Activated CD4-positive, alpha-beta T cell treated with anti-CD3 and anti-CD28 coated beads, Interleukin-2, Interleukin-6, amounts not matched to agents 100 ng/mL and 50 ng/mL, durations not matched to agents 16 hours and 8 hours (primary cell): ENCODE results near the gene C9orf50.

Experiments used
- DNase-seq: peaks from one replicate; pipeline ENCODE4 v3.0.0-alpha.2; 2020

The C9orf50 gene

DNA sequence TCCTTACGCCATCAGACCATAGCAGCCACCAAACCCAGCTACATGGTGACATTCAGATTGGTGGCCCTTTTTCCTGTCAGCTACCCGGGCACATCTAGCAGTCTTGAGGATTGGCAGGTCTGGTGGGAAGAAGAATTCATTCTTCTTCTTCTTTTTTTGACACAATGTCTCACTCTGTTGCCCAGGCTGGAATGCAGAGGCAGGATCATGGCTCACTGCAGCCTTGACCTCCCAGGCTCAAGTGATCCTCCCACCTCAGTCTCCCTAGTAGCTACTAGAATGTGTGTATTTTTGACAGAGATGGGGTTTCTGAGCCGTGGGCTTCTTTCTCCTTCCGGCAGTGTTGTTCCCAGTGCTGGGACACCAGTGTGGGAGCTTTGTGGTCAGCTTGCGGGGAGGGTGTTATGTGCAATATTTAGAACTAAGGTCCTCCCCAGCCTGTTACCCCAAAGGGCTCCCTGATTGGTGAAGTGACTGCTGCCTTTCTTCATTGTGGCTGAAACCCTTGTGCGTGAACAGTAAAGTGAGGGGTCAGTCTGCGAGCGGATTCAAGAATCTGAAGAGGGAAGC lies 8.4 kb upstream of the C9orf50 start:
- DNase-seq, result no peak

GRCh38 chr9:129628709-129629108 lies 7.8 kb upstream of the C9orf50 start:
- DNase-seq, result no peak

GRCh38 chr9:129627556-129628440 lies 6.9 kb upstream of the C9orf50 start:
- no peak for DNase-seq

GRCh38 chr9:129626625-129627284 lies 5.9 kb upstream of the C9orf50 start:
- peak; percentile 44 for DNase-seq

- peak; percentile 93 for DNase-seq
These were observed 5.3 kb upstream of the C9orf50 start, which contains the start of gene NTMT1 for GRCh38 chr9:129626079-129626624. NTMT1 (plus strand) TSS chr9:129626163; CDS start chr9:129632704, 6,541 bp downstream.

GRCh38 chr9:129624947-129625346 lies 4.0 kb upstream of the C9orf50 start:
- DNase-seq, result peak; percentile 67

DNA sequence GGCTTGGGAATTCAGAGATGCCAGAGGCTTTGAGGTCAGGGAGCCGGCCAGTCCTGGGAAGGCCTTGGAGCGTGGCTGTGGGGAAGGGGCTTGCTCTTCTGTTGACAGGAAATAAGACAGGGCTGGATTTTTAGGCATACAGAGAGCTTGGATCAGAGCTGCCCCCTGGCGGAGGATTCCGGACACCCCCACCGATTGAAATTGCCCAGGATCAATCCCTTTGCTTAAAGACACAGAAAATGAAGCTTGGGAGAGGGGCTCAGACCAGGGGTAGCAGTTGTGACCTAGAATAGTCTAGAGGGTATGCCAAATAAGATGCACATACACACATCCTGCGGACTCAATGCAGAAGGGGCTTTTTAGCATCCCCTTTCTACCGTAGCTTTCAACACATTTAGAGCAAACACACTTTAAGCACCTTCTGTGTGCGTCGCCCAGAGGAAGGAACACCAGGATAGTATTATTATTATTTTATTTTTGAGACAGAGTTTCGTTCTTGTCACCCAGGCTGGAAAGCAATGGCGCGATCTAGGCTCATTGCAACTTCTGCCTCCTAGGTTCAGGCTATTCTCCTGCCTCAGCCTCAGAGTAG lies 3.4 kb upstream of the C9orf50 start:
- DNase-seq, result peak; percentile 81

DNA sequence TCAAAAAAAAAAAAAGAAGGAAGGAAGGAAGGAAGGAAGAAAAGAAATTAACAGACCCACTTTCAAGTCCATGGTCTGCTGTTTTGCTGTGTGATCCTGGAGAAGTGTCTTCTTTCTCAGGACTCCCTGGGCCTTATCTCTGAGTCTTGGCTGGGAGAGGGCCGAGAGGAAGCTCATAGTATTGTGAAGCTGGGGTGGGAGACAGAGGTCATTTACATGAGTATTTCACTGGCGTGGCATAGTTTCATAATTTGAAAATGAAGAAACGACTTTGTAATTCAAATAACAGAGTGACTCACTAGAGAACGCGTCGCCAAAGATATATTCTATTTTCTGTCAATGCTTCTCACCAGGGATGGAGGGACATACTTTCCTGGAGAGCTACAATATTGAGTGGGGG lies 2.4 kb upstream of the C9orf50 start:
- no peak for DNase-seq

DNA sequence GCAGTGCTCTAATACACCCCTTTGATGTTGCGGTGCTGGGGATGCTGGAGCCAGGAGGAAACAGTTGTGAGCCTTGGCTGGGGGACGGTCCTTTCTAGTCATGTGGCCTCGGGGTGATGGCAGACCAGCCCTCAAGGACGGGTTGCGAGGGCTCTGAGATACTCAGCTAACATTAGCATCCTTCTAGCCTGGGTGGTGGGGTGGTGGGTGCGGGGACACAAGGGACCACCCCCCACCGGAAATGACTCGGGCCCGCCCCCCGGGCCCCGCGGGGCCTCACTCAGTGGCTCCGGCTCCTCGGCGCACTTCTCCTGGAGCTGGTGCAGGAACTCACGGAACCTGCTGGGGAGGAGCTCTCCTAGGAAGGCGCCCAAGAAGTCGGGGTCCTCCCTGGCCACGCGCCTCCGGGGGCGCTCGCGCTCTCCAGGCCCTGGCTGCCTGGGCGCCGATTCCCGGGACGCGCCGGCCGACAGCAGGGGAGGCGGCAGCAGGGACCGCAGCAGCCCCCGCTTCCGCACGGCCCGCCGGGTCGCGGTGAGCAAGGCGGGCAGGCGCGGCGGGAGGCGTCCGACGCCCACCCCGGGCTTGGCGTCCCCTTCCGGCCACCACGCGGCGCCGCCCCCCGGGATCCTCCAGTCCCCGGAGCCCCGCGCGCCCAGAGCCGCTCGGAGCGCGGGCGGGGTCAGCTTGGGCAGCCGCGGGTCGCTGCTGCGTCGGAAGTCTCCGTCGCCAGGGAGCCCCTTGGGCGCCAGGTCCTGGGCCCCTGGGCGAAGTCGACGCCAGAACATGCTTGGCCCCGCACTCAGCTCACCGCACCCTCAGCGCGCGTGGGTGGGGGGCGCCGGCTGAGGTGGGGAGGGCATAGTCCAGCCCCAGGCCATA lies 873 bp downstream of the C9orf50 start:
- no peak for DNase-seq

- DNase-seq, result peak; percentile 35
These were observed 3.7 kb downstream of the C9orf50 start for GRCh38 chr9:129617167-129617566.

DNA sequence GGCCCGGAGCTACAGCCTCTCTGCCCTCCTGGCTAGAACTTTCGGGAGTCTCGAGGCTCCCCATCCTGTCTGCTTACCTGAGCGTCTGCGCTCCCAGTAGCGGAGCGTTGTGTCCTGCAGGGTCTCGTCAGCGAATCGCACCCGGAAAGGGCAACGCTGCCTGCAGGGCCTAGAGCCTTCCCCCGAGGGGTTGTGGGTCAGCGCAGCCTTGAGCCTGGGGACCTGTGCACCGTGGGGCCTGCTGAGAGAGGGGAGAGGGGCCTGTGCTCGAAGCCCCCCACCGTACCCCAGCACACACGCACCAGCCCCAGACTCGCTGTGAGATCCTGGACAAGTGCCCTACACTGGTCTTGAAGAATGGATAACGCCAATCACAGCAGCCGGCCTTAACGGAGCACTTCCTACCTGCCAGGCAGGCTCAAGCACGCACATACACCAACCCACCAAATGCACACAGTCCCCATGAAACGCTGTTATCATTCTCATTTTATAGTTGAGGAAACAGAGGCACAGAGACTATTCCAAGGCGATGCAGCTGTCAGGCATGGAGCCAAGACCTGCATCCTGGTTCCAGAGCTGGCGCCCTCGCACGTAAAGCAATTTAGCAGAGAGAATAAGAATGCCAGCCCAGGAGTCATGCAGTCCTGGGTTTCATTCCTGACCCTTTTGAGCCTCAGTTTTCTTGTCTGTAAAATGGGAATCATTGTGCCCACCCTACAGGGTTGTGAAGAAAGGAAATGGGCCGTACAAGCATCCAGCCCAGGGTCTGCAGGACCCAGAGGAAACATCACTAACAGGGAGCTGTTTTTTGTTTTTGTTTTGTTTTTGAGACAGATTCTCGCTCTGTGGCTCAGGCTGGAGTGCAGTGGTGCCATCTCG lies 5.3 kb downstream of the C9orf50 start:
- DNase-seq, result no peak

DNA sequence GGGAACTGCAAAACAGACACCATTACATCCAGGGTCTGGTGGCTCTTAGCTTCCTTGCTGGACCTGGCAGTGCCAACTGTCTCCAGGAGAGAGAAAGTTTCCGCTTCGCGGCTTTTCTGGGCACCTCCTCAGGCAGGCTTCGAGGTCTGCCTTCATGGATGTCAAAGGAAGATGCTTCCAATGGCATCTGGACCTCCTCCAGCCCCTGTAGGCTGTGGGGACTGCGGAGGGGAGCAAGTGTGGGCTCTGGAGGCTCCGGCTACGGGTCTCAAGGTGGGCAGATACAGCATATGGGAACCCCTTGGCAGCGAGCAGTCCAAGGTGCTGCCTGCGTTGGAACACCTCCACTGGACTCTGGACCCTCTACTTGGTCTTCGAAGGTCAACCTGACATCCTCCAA lies 6.0 kb downstream of the C9orf50 start:
- DNase-seq, result no peak

DNA sequence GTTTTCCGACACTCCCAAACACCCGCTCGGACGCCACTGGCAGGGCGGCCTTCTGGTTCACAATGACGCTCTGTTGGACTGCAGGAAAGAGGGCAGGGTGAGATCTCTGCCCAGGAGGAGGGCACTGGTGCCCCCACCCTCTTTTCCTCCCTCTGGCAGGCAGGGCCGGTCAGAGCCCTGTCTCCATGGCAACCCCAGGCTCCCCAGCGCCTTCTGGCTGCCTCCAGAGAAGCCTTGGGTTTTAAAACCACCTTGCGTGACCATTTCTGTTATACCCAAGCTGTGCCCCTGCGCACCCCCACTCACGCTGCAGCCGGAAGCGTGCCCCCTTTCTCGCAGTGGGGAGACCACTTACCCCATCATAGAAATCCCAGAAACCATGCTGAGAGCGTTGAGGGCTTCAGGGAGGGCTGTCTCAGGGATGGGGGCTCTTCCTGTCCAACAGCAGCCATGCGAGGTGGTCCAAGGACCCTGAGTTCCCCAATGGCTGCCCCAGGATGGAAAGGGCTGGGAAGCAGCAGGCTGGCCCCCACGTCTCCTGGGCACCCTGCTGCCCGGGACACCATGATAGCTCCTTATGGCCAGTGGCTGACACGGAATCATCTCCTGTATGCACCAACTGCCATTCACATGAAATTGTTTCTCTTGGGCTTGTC lies 7.3 kb downstream of the C9orf50 start:
- no peak for DNase-seq

DNA sequence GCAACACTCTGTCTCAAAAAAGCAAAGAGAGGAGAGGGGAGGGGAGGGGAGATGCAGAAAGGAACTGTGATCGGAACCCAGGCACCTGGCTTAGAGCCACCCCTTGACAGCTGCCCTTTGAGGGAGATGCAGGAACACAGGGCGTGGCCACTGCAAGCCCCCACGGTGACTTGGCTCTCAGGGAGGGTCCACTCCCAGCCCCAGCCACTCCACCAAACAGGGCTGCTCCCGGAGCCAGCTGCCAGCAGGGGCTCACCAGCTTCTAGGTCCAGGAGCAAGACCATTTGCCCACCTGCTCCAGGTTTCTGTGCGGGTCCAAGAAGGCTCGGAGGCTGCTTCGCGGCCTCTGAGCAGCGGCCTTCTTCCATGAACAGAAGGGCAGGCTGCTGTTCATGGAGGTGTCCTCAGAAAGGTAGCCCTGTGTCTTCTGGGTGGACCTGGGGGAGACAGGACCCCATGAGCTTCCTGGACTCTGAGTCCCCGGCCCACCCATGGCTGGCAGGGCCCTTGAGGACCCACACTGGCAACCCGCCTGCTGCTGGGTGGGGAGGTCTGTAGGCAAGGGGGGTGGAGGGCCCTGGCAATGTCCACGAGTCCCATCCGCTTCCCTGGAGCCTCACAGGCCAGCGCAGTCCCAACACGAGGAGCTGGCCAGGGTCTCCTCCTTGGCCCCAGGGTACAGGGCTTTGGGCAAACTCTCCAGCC lies 7.9 kb downstream of the C9orf50 start:
- no peak for DNase-seq

GRCh38 chr9:129612123-129612522 lies 8.8 kb downstream of the C9orf50 start:
- DNase-seq, result no peak

GRCh38 chr9:129611307-129611800 lies 9.5 kb downstream of the C9orf50 start:
- no peak for DNase-seq

- peak; percentile 73 for DNase-seq
These were observed 10.2 kb downstream of the C9orf50 start for GRCh38 chr9:129610473-129611306.

- DNase-seq, result no peak
These were observed 10.8 kb downstream of the C9orf50 start for GRCh38 chr9:129610213-129610472.
